Measurements from ENCODE around the gene GSTT4. TPM values are rescaled to one million over a fixed set of nuclear protein-coding genes. Genes with fewer than 3 reads are reported as not detected.

The GSTT4 gene
- total RNA-seq, 4 donors from 2014 or later: not detected

DNA sequence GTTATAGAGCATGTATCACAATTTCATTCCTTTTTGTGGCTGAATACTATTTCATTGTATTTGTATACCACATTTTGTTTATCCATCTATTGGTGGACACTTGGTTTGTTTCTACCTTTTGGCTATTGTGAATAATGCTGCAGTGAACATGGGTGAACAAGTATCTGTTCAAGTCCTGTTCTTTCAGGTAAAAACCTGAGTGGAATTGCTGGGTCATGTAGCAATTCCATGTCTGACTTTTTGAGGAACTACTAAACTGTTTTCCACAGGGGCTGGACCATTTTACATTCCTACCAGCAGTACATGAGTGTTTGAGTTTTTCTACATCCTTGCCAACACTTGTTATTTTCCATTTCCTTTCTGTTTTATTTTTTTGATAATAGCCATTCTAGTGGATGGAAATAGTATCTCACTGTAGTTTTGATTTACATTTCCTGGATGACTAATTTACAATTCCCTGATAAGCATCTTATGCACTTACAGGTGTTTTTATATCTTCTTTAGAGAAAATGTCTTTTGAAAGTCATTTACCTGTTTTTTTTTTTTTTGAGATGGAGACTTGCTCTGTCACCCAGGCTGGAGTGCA lies 18.0 kb upstream of the GSTT4 start:
- no peak for DNase-seq (ENCODE audit: low spot score in 2 of 2)
- H3K27ac ChIP-seq: no peak overlapping the region
- H3K9me3 ChIP-seq: peaks cover 6% of the 10 kb centered on the region
- no peaks in the 10 kb centered on the region for H3K36me3 ChIP-seq
- no peak for TF ChIP-seq CTCF (IDR thresholded peaks at IDR 0.05)
- no peak for TF ChIP-seq EP300 (IDR thresholded peaks at IDR 0.05)
- no peak for TF ChIP-seq POLR2AphosphoS5 (IDR thresholded peaks at IDR 0.05)
- TF ChIP-seq POLR2A (IDR thresholded peaks at IDR 0.05): no peak
- H3K4me3 ChIP-seq: no peak overlapping the region
- H3K27me3 ChIP-seq: no peaks in the 10 kb centered on the region
- H3K4me1 ChIP-seq: no peaks in the 10 kb centered on the region

DNA sequence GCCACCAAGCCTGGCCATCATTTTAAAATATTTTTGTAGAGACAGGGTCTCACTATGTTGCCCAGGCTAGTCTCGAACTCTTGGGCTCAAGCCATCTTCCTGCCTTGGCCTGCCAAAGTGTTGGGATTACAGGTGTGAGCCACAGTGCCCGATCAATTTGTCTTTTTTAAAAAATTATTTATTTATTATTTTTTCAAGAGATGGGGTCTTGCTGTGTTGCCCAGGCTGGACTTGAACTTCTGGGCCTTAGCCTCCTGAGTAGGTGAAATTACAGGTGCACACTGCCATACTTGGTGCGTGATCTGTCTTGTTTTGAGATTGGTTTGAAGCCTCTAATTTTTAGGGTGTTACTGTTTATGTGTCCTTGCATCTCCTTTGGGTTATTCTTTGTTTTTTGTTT lies 16.1 kb upstream of the GSTT4 start:
- Histone ChIP-seq H3K9me3 (peaks cover 6% of the 10 kb centered on the region), H3K4me1 (no peaks in the 10 kb centered on the region)

DNA sequence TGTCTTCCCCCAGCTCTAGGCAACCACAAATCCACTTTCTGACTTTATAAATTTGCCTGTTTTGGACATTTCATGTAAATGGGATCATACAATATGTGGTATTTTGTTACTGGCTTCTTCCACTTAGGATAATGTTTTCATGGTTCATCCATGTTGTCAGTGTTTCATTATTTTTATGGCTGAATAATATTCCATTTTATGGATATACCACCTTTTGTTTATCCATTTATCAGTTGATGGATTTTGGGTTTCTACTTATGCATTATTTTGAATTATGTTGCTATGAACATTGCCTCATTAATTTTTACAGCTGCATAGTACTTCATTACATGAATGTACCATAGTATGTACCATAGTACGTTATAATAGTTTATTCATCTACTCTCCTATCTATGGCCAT lies 10.9 kb upstream of the GSTT4 start:
- no peak for DNase-seq (ENCODE audit: low spot score in 2 of 2)
- H3K4me1 ChIP-seq: peaks cover 14% of the 10 kb centered on the region
- WGBS: 91% methylated on average over 1 of the region's 1 CpG
- no peaks in the 10 kb centered on the region for H3K9me3 ChIP-seq
- H3K27ac ChIP-seq: no peak overlapping the region
- H3K27me3 ChIP-seq: no peaks in the 10 kb centered on the region
- peaks cover 4% of the 10 kb centered on the region for H3K36me3 ChIP-seq
- no peak for TF ChIP-seq POLR2AphosphoS5 (IDR thresholded peaks at IDR 0.05)
- TF ChIP-seq CTCF (IDR thresholded peaks at IDR 0.05): no peak
- TF ChIP-seq POLR2A (IDR thresholded peaks at IDR 0.05): no peak
- TF ChIP-seq EP300 (IDR thresholded peaks at IDR 0.05): no peak
- no peak overlapping the region for H3K4me3 ChIP-seq

More for the DNA sequence above, 16.1 kb upstream of the GSTT4 start:
- H3K27ac ChIP-seq: no peak overlapping the region
- WGBS: 97% methylated on average over 3 of the region's 3 CpGs
- DNase-seq (ENCODE audit: low spot score in 2 of 2): no peak
- H3K36me3 ChIP-seq: peaks cover 4% of the 10 kb centered on the region
- no peak overlapping the region for H3K4me3 ChIP-seq
- H3K27me3 ChIP-seq: no peaks in the 10 kb centered on the region
- TF ChIP-seq POLR2AphosphoS5 (IDR thresholded peaks at IDR 0.05) (no peak), EP300 (IDR thresholded peaks at IDR 0.05) (no peak)

DNA sequence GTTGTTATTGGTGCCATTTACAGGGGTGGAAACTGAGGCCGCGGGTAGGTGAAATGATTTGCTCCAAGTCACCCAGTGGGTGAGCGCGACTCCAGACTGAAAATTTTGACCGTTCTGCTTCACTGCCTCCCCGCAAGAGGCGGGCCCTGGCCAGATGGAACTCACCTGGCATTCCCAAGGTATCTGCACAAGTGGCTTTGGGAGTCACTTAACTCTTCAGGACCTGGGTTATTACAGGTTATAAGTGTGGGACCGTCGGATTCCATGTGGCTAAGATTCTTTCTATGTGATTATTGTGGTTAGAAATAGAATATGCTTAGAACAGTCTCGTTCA lies 6.4 kb upstream of the GSTT4 start:
- Histone ChIP-seq H3K4me3 (peak overlapping the region; percentile 59), H3K27ac (peak overlapping the region; percentile 51), H3K9me3 (no peaks in the 10 kb centered on the region), H3K36me3 (no peaks in the 10 kb centered on the region), H3K4me1 (peaks cover 14% of the 10 kb centered on the region), H3K27me3 (no peaks in the 10 kb centered on the region)
- DNase-seq (ENCODE audit: low spot score in 2 of 2): no peak
- 0% methylated on average over 10 of the region's 10 CpGs for WGBS
- no peak for TF ChIP-seq POLR2AphosphoS5 (IDR thresholded peaks at IDR 0.05)
- no peak for TF ChIP-seq CTCF (IDR thresholded peaks at IDR 0.05)
- no peak for TF ChIP-seq EP300 (IDR thresholded peaks at IDR 0.05)
- no peak for TF ChIP-seq POLR2A (IDR thresholded peaks at IDR 0.05)

DNA sequence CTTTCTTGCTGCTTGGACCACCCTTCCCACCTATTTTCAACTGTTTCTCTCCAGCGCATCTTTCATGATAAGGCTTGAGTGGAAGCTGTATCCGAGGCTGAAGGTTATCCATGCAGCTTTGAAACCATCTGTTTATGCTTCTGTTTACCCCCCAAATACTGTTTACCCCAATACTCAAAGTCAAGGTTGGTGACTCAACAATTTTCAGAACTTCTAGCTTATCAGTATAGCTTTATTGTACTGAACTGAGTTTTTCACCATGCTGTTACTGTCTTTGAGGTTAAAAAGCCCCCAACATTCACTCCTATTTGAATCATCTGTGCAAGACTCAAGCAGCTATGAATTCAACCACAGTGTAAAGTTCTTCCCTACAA lies 4.8 kb upstream of the GSTT4 start:
- H3K4me3 ChIP-seq: no peak overlapping the region
- DNase-seq (ENCODE audit: low spot score in 2 of 2): no peak
- WGBS: 93% methylated on average over 2 of the region's 2 CpGs
- no peak overlapping the region for H3K27ac ChIP-seq
- H3K4me1 ChIP-seq: peaks cover 14% of the 10 kb centered on the region
- TF ChIP-seq CTCF (IDR thresholded peaks at IDR 0.05) (no peak), POLR2AphosphoS5 (IDR thresholded peaks at IDR 0.05) (no peak), EP300 (IDR thresholded peaks at IDR 0.05) (no peak), POLR2A (IDR thresholded peaks at IDR 0.05) (no peak)
- no peaks in the 10 kb centered on the region for H3K36me3 ChIP-seq
- H3K27me3 ChIP-seq: no peaks in the 10 kb centered on the region
- H3K9me3 ChIP-seq: no peaks in the 10 kb centered on the region

All from suprapubic skin (tissue), 4 donors.